ENCODE measurements around the gene MACROD2.

GRCh38 chr20:15634102-15634501 is 1638.8 kb downstream of the MACROD2 start:
- TF ChIP-seq CTCF (IDR thresholded peaks at IDR 0.05), result no peak
- TF ChIP-seq POLR2AphosphoS5 (IDR thresholded peaks at IDR 0.05), result no peak
- no peak for TF ChIP-seq POLR2A (IDR thresholded peaks at IDR 0.05)
- TF ChIP-seq EP300 (IDR thresholded peaks at IDR 0.05), result no peak
